GM18505 (cell line): ENCODE data around the gene GPC1.

Experiments used
- ATAC-seq: cut with Tn5 transposase; IDR thresholded peaks from one replicate; pipeline ENCODE4 v1.9.1; 2021; ENCODE audit not compliant: unreplicated experiment
- POLR2A ChIP-seq: IDR thresholded peaks from 4 replicates; pipeline ENCODE4 v1.6.1; 2011; ENCODE audit warnings: borderline replicate concordance; ENCODE audit not compliant: insufficient read depth, insufficient read length; ENCODE audit errors: extremely low read depth

The GPC1 gene

DNA sequence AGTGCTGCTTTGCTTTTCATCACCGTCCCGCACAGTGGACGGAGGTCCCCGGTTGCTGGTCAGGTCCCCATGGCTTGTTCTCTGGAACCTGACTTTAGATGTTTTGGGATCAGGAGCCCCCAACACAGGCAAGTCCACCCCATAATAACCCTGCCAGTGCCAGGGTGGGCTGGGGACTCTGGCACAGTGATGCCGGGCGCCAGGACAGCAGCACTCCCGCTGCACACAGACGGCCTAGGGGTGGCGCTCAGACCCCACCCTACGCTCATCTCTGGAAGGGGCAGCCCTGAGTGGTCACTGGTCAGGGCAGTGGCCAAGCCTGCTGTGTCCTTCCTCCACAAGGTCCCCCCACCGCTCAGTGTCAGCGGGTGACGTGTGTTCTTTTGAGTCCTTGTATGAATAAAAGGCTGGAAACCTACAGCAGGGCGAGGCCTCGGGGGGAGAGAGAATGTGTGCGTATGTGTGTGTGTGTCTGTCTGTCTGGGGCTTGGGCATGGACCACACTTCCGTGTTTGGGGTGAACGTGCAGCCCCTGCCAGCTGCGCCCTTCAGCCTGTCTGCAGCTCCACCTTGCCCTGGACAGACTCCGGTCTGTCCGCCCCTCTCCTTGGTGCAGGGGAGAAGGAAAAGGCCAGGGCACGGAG is 32.3 kb downstream of the GPC1 start:
- ATAC-seq, result no peak
- no peak for TF ChIP-seq POLR2A

DNA sequence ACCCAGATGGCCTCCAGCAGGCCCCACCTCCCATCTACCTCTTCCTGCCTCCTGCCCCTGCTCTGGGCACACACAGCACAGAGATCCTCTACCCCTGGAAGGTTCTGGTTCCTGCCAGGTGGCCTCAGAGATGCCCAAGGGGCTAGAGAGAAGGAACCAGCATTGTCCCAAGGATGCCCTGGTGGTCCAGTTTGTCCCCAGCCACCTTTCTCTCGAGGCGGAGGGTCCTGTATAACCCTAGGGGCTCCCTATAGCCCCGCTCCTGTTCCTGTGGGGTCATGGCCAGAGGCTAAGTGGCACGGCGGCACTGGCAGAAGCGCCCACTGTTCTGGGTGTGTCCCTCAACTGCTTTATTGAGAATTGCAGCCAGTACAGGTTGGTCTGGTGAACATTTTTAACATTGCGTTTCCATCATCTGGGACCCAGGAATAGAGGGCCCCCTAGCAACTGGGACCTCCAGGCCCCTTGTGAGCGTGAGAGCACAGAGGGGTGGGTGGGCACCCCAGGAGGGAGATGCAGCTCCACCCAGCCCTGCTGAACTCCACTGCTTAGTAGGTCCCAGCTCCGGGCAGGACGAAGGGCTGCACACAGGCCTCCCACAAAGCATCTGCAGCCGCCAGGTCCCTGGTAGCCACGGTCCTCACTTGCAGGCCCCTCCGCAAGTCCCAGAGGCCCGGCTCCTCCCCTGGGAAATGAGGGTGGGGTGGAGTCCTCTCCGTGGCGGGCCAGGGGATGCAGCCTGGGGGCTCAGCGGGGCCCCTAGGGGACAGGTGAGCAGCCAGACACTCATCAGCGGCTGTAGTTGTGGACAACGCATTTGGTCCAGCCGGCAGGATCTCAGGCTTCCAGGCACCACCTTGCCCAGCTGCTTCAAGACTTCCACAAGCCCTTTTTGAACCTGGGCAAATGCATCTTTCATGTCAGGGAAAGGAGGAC is 33.1 kb downstream of the GPC1 start:
- no peak for ATAC-seq
- TF ChIP-seq POLR2A, result no peak

DNA sequence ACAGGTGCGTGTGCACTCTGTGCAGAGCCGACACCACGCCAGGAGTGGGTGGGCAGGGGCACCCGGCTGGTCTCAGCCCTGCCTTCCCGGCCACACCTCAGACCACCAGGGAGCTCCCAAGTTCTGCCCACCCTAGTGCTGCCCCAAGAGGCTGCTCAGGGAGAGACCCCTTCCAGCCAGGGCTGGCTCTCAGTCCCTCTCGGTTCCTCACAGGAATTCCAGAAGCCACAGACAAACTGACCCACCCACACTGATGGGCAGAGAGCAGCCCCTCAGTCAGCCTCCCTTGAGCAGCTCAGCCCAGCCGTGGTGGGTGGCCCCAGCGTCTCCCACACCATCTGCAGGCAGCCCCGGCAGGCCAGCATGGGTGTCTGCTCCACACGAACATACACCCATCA is 33.8 kb downstream of the GPC1 start:
- no peak for ATAC-seq
- TF ChIP-seq POLR2A, result no peak

DNA sequence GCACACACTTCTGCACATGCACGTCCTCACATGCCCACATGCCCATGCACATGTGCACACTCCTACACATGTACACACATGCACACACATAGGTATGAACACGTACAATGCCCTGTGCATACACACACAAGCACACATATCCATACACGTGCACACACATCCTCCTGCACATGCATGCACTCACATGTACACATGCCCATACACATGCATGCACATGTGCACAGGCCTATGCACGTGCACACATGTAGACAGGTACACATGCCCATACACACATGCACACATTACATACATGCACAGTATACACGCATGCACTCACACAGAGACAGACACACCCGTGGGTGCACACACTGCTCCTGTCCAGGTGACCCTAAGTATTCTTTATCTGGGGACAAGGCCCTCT is 34.3 kb downstream of the GPC1 start:
- no peak for TF ChIP-seq POLR2A
- no peak for ATAC-seq

DNA sequence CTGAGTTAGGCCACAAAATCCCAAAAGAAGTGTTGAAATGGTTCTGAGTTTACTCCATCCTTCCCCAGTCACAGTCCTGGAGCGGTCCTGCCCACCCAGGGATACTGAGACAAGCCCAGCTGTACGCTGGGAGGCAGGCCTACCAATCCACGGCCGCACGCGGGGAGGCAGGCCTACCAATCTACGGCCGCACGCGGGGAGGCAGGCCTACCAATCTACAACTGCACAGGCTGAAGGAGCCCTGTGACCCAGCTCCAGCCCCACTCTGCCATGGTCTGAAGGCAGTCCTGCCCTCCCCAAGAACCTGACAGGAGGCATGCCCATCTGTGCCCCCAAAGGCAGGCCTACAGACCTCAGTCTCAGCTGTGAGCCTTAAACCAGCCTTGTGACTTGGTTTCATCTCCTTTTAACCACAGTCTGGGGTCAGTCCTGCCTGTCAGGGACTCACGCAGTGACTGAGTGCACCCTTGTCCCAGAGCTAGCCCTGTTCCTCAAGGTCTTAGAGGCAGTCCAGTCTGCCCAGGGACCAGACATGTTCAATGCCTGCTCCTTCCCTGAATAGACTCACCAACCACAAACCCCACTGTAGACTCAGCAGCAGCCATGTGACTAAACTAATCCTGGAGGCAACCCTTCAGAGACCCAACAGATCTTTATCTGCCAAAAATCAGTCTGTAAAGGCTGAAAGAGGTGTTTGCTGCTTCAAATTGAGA is 36.8 kb downstream of the GPC1 start:
- no peak for TF ChIP-seq POLR2A
- no peak for ATAC-seq

DNA sequence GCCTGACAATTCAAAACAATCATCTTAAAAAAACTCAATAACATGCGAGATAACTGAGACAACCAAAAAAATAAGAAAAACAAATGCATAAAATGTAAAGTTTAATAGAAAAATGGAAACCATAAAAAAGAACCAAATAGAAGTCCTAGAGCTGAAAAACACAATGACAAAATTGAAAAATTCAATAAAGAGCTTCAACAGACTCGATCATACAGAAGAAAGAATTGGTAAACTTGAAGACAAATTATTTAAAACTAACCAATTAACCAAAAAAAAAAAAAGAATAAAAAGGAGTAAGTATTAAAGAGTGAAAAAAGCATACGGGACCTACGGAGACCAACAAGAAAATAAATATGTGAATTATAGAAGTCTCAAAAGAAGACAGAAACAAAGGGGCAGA is 37.7 kb downstream of the GPC1 start:
- no peak for ATAC-seq
- TF ChIP-seq POLR2A, result no peak

DNA sequence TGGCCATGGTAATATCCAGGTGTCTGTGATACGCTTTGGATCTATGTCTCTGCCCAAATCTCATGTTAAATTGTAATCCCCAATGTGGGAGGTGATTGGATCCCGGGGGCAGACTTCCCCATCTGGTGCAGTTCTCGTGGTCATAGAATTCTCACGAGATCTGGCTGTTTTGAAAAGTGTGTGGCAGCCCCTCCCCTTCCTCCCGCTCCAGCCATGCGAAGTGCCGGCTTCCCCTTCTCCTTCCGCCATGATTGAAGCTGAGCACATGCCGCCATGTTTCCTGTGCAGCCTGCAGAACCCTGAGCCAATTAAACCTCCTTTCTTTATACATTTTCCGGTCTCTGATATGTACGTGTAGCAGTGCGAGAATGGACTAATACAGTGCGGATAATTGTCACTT is 42.5 kb downstream of the GPC1 start:
- no peak for ATAC-seq

DNA sequence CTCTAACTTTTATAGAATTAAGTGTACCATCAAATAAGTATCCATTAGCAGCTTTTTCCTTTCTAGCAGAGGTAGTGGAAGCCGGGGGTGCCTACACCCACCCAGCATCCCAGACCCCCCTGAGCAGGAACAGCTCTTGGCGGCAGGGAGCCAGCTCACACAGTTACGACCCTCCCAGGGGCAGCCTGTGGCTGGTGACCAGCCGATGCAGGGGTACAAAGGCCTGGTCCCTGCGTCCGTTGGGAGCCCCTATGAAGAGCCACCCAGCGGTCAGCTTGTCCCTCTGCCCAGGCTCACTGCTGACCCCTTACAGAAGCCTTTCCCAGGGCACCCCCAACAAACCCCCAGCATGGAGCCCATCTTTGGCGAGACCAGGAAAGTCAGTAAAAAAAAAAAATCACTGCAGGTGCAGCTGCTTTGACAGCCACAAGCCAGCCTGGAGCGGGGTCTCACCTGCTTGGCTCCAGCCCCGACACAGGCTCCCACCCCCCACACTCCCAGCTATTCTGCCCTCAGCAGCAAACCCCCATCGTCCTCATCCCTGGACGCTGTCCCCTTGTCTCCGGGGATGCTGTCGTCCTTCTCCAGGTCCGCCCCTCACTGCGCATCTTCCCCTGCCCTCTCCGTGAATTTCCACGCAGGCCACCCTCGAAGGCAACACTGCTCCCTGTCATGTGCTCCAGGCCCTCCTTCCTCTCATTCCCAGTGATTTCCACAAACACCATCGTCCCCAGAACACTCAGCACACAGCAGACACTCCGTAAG is 43.1 kb downstream of the GPC1 start:
- TF ChIP-seq POLR2A, result no peak
- ATAC-seq, result no peak

More for the DNA sequence above, 42.5 kb downstream of the GPC1 start:
- TF ChIP-seq POLR2A, result no peak

DNA sequence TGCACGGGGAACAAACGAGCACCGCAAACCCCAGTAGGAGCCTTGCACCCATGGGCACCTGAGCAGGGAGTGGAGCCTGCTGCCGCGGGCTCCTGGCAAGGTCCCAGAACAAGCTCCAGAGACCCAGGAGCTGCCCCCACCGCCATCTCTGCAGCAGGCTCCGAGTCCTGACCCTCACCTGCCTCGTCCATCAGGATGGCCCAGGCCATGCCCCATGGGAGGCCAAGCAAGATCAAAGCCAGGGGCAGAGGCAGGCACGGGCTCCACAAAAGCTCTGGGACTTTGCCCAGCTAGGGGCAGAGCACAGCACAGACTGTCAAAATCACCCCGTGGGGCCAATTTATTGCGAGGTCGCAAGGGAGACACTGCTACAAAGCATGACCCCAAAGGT is 43.6 kb downstream of the GPC1 start:
- ATAC-seq, result no peak
- no peak for TF ChIP-seq POLR2A

DNA sequence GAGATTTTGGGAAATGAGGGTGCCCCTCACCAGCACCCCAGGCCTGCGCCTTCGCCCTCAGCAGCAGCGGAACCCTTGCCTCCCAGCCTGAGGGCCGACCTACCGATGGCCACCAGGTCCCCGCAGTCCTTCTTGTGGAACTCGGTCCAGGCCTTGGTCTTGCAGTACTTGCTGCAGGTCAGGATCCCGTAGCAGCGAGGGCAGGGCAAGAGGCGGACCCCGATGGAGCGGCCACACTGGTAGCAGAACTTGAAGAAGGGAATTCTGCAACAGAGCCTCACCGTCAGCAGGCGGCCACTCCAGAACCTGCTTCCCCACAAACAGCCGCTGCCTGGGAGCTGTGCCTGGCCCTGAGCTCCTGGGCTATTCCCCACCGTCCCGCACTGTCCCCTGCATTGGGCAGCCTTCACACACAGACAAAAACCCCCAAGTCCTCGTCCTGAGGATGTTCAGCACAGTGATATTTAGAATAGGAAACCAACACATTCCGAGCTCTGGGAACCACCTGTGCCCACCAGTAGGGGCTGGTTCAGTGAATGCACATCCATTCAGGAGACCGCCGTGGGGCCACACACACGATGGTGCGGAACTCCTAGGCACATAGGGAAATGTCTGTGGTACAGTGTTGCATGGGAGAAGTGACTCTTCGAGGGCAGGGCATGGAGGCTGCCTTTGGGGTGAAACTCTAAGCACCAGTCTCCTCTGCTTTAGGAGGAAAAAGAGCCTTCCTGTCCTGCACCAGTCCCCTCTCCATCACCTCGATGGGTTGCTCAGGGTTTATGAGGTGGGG is 45.6 kb downstream of the GPC1 start:
- no peak for TF ChIP-seq POLR2A

DNA sequence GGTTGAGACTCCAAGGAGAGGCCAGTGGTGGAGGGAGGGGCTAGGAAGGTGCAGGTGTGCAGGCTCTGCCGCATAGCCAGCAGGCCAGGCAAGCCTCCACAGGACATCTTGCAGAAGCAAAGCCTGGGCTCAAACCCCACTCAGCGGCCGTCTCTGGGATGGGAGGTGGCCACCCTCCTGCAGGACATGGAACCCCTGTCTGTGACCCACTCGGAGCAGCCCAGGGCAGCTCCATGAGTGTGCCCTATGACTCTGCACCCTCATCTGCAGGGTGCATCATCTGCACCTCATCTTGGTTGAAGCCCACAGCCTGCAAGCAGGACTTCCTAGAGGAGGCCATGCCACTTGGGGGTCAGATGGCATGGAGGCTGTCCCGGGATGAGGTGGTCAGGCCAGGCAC is 46.3 kb downstream of the GPC1 start:
- TF ChIP-seq POLR2A, result no peak
- no peak for ATAC-seq

More for the DNA sequence above, 45.6 kb downstream of the GPC1 start:
- ATAC-seq, result no peak

DNA sequence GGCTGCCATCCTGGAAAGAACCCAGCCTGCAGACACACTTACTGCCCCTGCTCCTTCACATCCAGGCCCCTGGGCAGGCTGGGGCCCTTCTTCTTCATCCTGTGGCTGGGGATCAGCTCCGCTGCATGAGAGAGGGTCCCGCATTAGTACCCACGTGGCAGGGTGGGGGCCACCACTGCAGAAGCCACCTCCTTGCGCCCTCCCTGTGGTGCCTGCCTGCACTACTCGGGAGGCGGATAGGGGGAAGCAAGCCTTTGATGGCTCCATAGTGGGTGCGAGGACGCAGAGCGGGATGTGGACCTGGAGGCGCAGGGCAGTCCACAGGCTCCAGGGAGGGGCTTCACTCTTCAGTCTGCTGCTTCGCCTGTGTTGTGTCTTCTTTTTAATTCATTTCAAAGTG is 46.7 kb downstream of the GPC1 start:
- TF ChIP-seq POLR2A, result no peak

More for the DNA sequence above, 46.7 kb downstream of the GPC1 start:
- ATAC-seq, result no peak
